SW 1271 (cell line): ENCODE data around the gene MKS1.

Experiments used
- DNase-seq, 2 experiments: peaks; one replicate each; lab custom pipeline; 2025; lab: John Stamatoyannopoulos, UW

The MKS1 gene

DNA sequence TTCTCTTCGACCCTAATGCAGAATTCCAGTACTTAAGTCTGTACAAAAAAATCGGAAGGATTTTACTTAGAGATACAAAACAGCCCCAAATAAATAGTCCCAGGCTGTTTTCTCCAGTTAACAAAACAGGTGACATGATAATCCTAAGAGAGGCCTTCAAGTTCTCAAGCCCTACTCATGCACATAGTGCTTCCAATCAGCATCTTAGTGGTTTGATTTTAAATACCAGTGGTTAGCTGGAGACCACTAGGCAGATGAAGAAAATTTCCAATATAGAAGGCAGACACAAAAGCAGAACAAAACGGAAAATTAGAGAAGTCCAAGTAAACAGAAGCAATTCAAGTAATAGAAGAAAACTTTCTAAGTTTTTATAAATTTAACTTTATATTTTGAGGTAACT is 57.5 kb downstream of the MKS1 start:
- no peak for DNase-seq

DNA sequence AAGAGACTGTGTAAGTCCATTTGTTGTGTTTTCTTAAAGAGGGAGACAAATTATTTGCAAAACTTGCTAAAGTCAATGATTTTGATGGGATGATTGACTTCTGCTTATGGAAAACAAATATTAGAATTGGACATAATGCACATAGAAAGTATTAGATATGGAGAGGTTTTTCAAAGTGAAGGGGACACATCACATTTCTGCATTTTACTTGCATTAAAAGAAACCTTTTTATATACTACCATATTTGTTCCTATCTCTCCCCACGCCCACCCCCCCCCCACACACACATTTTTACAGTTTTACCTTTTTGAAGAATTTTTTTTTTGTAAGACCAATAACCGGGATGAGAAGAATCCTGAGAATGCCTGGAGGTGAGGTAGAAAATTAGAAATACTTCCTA is 60.9 kb downstream of the MKS1 start:
- DNase-seq: no peak

DNA sequence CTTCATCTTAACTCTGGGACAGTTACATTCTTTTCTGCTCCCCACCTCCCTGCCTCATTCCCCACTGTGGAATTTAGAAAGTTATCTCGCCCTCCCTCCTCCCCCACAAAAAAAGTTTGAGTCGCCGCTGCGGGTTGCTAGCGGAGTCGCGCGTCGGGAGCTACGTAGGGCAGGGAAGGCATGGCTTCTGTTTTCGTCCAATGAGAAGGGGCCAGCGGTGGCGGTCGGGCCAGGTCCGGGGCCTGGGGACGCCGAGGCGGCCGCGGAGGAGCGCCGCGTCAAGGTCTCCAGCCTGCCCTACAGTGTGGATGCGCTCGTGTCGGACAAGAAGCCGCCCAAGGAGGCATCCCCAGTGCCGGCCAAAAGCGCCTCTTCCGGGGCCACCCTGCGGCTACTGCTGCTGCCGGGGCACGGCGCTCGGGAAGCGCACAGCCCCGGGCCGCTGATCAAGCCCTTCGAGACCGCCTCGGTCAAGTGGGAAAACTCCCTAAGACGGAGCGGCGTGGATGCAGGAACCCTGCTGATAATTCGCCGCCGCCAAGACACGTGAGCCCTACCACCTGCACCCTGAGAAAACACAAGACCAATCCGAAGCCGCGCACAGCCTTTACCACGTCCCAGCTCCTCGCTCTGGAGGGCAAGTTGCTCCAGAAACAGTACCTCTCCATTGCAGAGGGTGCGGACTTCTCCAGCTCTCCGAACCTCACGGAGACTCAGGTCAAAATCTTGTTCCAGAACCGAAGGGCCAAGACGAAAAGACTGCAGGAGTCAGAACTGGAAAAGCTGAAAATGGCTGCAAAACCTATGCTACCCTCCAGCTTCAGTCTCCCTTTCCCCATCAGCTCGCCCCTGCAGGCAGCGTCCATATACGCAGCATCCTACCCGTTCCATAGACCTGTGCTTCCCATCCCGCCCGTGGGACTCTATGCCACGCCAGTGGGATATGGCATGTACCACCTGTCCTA is 61.9 kb downstream of the MKS1 start:
- no peak for DNase-seq
